Measurements from ENCODE around the gene AIMP1.

DNA sequence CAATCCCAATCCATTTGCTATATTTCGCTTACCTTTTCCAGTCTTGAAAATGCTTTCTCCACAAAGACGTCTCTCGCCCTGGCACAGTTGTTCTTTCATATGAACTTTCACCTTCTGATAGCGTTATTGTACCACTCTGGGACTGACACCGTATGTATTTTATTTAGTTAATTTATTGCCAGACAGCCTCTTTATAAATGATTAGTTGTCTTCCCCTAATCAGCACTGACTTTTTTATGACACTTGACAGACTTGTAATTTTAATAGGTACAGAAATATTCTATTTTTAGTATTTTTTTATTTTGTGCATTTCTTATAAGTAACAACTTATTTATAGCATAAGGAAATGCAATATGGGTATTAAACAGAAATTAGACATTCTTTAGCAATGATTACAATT is 52.3 kb downstream of the AIMP1 start, which contains the start of gene GIMD1:
- TF ChIP-seq, protein P1, sequence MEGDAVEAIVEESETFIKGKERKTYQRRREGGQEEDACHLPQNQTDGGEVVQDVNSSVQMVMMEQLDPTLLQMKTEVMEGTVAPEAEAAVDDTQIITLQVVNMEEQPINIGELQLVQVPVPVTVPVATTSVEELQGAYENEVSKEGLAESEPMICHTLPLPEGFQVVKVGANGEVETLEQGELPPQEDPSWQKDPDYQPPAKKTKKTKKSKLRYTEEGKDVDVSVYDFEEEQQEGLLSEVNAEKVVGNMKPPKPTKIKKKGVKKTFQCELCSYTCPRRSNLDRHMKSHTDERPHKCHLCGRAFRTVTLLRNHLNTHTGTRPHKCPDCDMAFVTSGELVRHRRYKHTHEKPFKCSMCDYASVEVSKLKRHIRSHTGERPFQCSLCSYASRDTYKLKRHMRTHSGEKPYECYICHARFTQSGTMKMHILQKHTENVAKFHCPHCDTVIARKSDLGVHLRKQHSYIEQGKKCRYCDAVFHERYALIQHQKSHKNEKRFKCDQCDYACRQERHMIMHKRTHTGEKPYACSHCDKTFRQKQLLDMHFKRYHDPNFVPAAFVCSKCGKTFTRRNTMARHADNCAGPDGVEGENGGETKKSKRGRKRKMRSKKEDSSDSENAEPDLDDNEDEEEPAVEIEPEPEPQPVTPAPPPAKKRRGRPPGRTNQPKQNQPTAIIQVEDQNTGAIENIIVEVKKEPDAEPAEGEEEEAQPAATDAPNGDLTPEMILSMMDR (conservative IDR thresholded peaks at IDR 0.05) = no peak
- TF ChIP-seq ZFX (IDR thresholded peaks at IDR 0.05) = no peak

All from C4-2B (cell line).